SU-DHL-6 (cell line): ENCODE measurements around the gene TRMT10B.
"Not testable (repeated sequence)": the region's sequence is repeated elsewhere in the genome, so short reads cannot be mapped to it uniquely, and the experiment has no call there.

Source experiments
- H2AFZ ChIP-seq: fragments of 200-600 bp; sonication (generic); 2 replicates; pipeline ENCODE4 v1.6.1; 2014; ENCODE audit warnings: low read depth, mild to moderate bottlenecking, moderate library complexity, mixed read lengths, antibody characterized with exemption, low read length; ENCODE audit not compliant: severe bottlenecking
- H3F3A ChIP-seq: fragments of 200-600 bp; shearing (Covaris generic); 2 replicates; pipeline ENCODE4 v1.6.0; 2016; ENCODE audit warnings: antibody characterized with exemption, mild to moderate bottlenecking; ENCODE audit not compliant: insufficient read depth
- H3K27ac ChIP-seq: fragments of 200-600 bp; sonication (generic); 2 replicates; pipeline ENCODE4 v1.5.1; 2016; ENCODE audit warnings: low read depth, mild to moderate bottlenecking, low read length, moderate library complexity, mixed read lengths
- H3K27me3 ChIP-seq: fragments of 200-600 bp; sonication (generic), shearing (Covaris generic); 2 replicates; pipeline ENCODE4 v1.6.0; 2014; ENCODE audit warnings: mild to moderate bottlenecking, low read length
- H3K36me3 ChIP-seq: fragments of 200-600 bp; sonication (generic); 2 replicates; pipeline ENCODE4 v1.6.1; 2014; ENCODE audit warnings: mild to moderate bottlenecking, low read length, mixed read lengths
- H3K4me2 ChIP-seq: fragments of 300-600, 200-600 bp; shearing (Covaris generic), sonication (generic); 2 replicates; pipeline ENCODE4 v1.6.0; 2014; ENCODE audit warnings: low read length, low read depth, mild to moderate bottlenecking; ENCODE audit not compliant: poor library complexity, severe bottlenecking
- H3K4me3 ChIP-seq: fragments of 200-600 bp; sonication (generic); 2 replicates; pipeline ENCODE4 v1.5.1; 2014; ENCODE audit warnings: antibody characterized with exemption, low read length, mild to moderate bottlenecking, mixed read lengths; ENCODE audit not compliant: insufficient read depth, poor library complexity, severe bottlenecking
- H3K79me2 ChIP-seq: fragments of 200-600 bp; sonication (generic); 2 replicates; pipeline ENCODE4 v1.6.1; 2014; ENCODE audit warnings: mild to moderate bottlenecking, low read length, moderate library complexity; ENCODE audit not compliant: insufficient read depth
- H3K9ac ChIP-seq: fragments of 200-600 bp; sonication (generic); 2 replicates; pipeline ENCODE4 v1.7.0; 2014; ENCODE audit warnings: mild to moderate bottlenecking, low read length
- H3K9me2 ChIP-seq: fragments of 200-600 bp; sonication (generic); replicated peaks from 2 replicates; pipeline ENCODE4 v1.6.1; 2014; ENCODE audit warnings: low read length; ENCODE audit not compliant: insufficient read depth
- H3K9me3 ChIP-seq: fragments of 200-600 bp; sonication (generic); 2 replicates; pipeline ENCODE4 v1.6.1; 2014; ENCODE audit warnings: low read length, mixed read lengths; ENCODE audit not compliant: insufficient read depth
- H4K20me1 ChIP-seq: fragments of 200-600 bp; sonication (generic); 2 replicates; pipeline ENCODE4 v1.6.1; 2014; ENCODE audit warnings: low read depth, mild to moderate bottlenecking, antibody characterized with exemption, low read length, moderate library complexity, mixed read lengths
- CTCF ChIP-seq: fragments of 200-600 bp; sonication (generic); IDR thresholded peaks from one replicate; pipeline ENCODE4 v1.5.1; 2017; ENCODE audit warnings: antibody characterized with exemption, mild to moderate bottlenecking, low read length, moderate library complexity; ENCODE audit not compliant: insufficient read depth, poor library complexity, severe bottlenecking
- EZH2phosphoT487 ChIP-seq: fragments of 200-600 bp; sonication (generic), shearing (Covaris generic); conservative IDR thresholded peaks from 2 replicates; pipeline ENCODE4 v1.6.1; 2018; ENCODE audit warnings: mild to moderate bottlenecking, antibody characterized with exemption, low read length, moderate library complexity, mixed read lengths

TRMT10B gene

GRCh38 chr9:37806271-37806670 lies 52.7 kb downstream of the TRMT10B start:
- no peak for TF ChIP-seq EZH2phosphoT487
- TF ChIP-seq CTCF, result no peak
- no peak overlapping the region for H3K4me3 ChIP-seq
- H2AFZ ChIP-seq, result no peak overlapping the region
- no peak overlapping the region for H3K27ac ChIP-seq
- H3K9me2 ChIP-seq, result no peaks in the 10 kb centered on the region
- H3K36me3 ChIP-seq, result no peaks in the 10 kb centered on the region; the same call in 1 of the 2 replicates
- H3F3A ChIP-seq, result peaks cover 9% of the 10 kb centered on the region; the same call in 1 of the 2 replicates
- no peaks in the 10 kb centered on the region for H3K9me3 ChIP-seq
- no peaks in the 10 kb centered on the region for H3K27me3 ChIP-seq
- H3K79me2 ChIP-seq, result peaks cover 77% of the 10 kb centered on the region
- no peak overlapping the region for H3K4me2 ChIP-seq
- H4K20me1 ChIP-seq, result peaks cover 5% of the 10 kb centered on the region; the same call in 1 of the 2 replicates
- no peak overlapping the region for H3K9ac ChIP-seq

GRCh38 chr9:37809676-37810075 lies 56.1 kb downstream of the TRMT10B start:
- not testable (repeated sequence) for H3K27me3 ChIP-seq, H3K36me3 ChIP-seq, H3K9me3 ChIP-seq, H3K27ac ChIP-seq, H3K9me2 ChIP-seq, H4K20me1 ChIP-seq, H3K4me2 ChIP-seq, H3F3A ChIP-seq, H2AFZ ChIP-seq, H3K9ac ChIP-seq, H3K4me3 ChIP-seq
- H3K79me2 ChIP-seq, result peaks cover 52% of the 10 kb centered on the region

- no peak overlapping the region for H2AFZ ChIP-seq
- H3K79me2 ChIP-seq, result peaks cover 35% of the 10 kb centered on the region
- no peak overlapping the region for H3K9ac ChIP-seq
- H3K36me3 ChIP-seq, result no peaks in the 10 kb centered on the region; the same call in 1 of the 2 replicates
- H3K27me3 ChIP-seq, result no peaks in the 10 kb centered on the region
- no peak for TF ChIP-seq EZH2phosphoT487
- no peak for TF ChIP-seq CTCF
- H3K9me3 ChIP-seq, result no peaks in the 10 kb centered on the region
- no peak overlapping the region for H3K4me2 ChIP-seq
- H4K20me1 ChIP-seq, result 0 out of 2 replicates have a peak, but pooled peaks cover 3% of the 10 kb centered on the region
- peaks cover 7% of the 10 kb centered on the region; the same call in 1 of the 2 replicates for H3F3A ChIP-seq
- no peak overlapping the region for H3K4me3 ChIP-seq
- H3K27ac ChIP-seq, result no peak overlapping the region
- H3K9me2 ChIP-seq, result no peaks in the 10 kb centered on the region
Observed at GRCh38 chr9:37811906-37812476, 58.4 kb downstream of the TRMT10B start.

GRCh38 chr9:37812773-37813379 lies 59.3 kb downstream of the TRMT10B start:
- Histone ChIP-seq H3K9me2 (no peaks in the 10 kb centered on the region), H3K79me2 (peaks cover 29% of the 10 kb centered on the region), H3K9me3 (no peaks in the 10 kb centered on the region), H3F3A (peaks cover 7% of the 10 kb centered on the region; the same call in 1 of the 2 replicates), H4K20me1 (0 out of 2 replicates have a peak, but pooled peaks cover 3% of the 10 kb centered on the region), H3K4me2 (no peak overlapping the region), H3K36me3 (no peaks in the 10 kb centered on the region; the same call in 1 of the 2 replicates), H2AFZ (no peak overlapping the region), H3K27ac (no peak overlapping the region), H3K9ac (no peak overlapping the region), H3K27me3 (no peaks in the 10 kb centered on the region), H3K4me3 (no peak overlapping the region)
- TF ChIP-seq EZH2phosphoT487 (no peak), CTCF (no peak)
